Endothelial cell (in vitro differentiated cells): ENCODE measurements around the gene PHACTR1. TPM values are rescaled to one million over a fixed set of nuclear protein-coding genes. Genes with fewer than 3 reads are reported as not detected.
"Not testable (repeated sequence)": the region's sequence is repeated elsewhere in the genome, so short reads cannot be mapped to it uniquely, and the experiment has no call there.

Source experiments
- DNase-seq: peaks from one replicate; pipeline ENCODE4 v3.0.0; 2021; ENCODE audit warnings: low spot score
- H3K27ac Mint-ChIP-seq: one replicate; pipeline ENCODE4 v1.8.0; 2021; ENCODE audit warnings: mixed read lengths, inconsistent platforms; ENCODE audit not compliant: unreplicated experiment
- H3K27me3 Mint-ChIP-seq: one replicate; pipeline ENCODE4 v1.8.0; 2021; ENCODE audit warnings: mild to moderate bottlenecking, moderate library complexity, mixed read lengths, inconsistent platforms; ENCODE audit not compliant: unreplicated experiment
- H3K36me3 Mint-ChIP-seq: one replicate; pipeline ENCODE4 v1.8.0; 2021; ENCODE audit warnings: mild to moderate bottlenecking, low read depth, mixed read lengths, inconsistent platforms; ENCODE audit not compliant: unreplicated experiment
- H3K4me1 Mint-ChIP-seq: one replicate; pipeline ENCODE4 v1.8.0; 2021; ENCODE audit warnings: mild to moderate bottlenecking, mixed read lengths, inconsistent platforms; ENCODE audit not compliant: unreplicated experiment
- H3K4me3 Mint-ChIP-seq: one replicate; pipeline ENCODE4 v1.8.0; 2021; ENCODE audit warnings: mild to moderate bottlenecking, mixed read lengths, inconsistent platforms; ENCODE audit not compliant: unreplicated experiment
- H3K9me3 Mint-ChIP-seq: one replicate; pipeline ENCODE4 v1.8.0; 2021; ENCODE audit warnings: mixed read lengths, inconsistent platforms; ENCODE audit not compliant: unreplicated experiment
- total RNA-seq: library from RNA; stranded (reverse); fragmentation: NEBNext Ultra II Directional; extraction: Animal tissue kit (Norgen Biotek cat#: 25700); gene quantifications from one replicate; pipeline ENCODE4 v1.2.1, GENCODE V29; 2021; ENCODE audit not compliant: unreplicated experiment
- TF ChIP-seq, protein P1 (sequence below): fragments of 200-600 bp; sonication (generic); IDR thresholded peaks from one replicate; pipeline ENCODE4 v1.5.0; 2021; ENCODE audit warnings: antibody characterized with exemption; ENCODE audit not compliant: unreplicated experiment

PHACTR1 gene
- total RNA-seq, 1 donor from 2014 or later: 39.9 TPM

DNA sequence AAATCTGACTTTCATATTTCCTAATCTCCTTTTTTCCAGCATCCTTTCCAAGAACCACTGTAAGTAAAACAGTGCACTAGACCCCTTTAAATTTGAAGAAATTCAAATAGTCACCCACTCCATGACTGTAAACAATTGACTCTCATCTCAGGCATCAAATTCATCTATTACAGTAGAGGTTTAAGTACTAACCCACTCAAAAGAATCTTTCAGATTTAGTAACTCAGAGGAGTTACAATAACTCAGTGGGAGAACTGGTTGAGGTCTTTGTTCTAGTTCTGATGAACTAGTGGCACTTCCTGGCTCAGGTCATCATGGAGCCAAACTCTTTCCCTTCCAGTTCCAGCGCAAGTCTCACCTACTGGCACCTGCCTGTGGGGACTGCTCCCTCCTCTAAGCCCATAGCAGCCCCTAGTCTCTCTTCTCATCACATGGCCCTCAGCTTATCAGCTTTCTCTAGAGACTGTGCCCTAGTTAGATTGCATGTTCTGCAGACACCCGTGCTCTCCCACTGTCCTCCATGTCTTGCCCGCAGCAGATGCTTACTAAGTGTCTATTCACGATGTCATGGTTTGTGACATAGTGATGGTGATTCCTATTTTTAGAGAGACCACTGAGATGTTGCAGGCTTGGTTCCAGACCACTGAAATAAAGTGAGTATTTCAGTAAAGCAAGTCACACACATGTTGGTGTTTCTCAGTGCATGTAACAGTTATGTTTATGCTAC, 415.5 kb downstream of the PHACTR1 start:
- Mint-ChIP-seq H3K4me1 (no peaks in the 10 kb centered on the region), H3K27ac (no peak overlapping the region)

DNA sequence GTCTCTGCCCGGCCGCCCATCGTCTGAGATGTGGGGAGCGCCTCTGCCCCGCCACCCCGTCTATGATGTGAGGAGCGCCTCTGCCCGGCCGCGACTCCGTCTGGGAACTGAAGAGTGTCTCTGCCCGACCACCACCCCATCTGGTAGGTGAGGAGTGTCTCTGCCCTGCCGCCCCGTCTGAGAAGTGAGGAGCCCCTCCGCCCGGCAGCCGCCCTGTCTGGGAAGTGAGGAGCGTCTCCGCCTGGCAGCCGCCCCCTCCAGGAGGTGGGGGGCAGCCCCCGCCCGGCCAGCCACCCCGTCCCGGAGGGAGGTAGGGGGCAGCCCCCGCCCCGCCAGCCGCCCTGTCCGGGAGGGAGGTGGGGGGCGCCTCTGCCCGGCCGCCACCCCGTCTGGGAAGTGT, 417.3 kb downstream of the PHACTR1 start:
- H3K36me3 Mint-ChIP-seq, H3K27me3 Mint-ChIP-seq, DNase-seq, H3K27ac Mint-ChIP-seq, H3K4me3 Mint-ChIP-seq, H3K4me1 Mint-ChIP-seq, H3K9me3 Mint-ChIP-seq: not testable (repeated sequence)

More for the DNA sequence above, 415.5 kb downstream of the PHACTR1 start:
- TF ChIP-seq, protein P1, sequence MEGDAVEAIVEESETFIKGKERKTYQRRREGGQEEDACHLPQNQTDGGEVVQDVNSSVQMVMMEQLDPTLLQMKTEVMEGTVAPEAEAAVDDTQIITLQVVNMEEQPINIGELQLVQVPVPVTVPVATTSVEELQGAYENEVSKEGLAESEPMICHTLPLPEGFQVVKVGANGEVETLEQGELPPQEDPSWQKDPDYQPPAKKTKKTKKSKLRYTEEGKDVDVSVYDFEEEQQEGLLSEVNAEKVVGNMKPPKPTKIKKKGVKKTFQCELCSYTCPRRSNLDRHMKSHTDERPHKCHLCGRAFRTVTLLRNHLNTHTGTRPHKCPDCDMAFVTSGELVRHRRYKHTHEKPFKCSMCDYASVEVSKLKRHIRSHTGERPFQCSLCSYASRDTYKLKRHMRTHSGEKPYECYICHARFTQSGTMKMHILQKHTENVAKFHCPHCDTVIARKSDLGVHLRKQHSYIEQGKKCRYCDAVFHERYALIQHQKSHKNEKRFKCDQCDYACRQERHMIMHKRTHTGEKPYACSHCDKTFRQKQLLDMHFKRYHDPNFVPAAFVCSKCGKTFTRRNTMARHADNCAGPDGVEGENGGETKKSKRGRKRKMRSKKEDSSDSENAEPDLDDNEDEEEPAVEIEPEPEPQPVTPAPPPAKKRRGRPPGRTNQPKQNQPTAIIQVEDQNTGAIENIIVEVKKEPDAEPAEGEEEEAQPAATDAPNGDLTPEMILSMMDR: no peak
- no peak overlapping the region for H3K4me3 Mint-ChIP-seq
- H3K36me3 Mint-ChIP-seq: peaks cover 5% of the 10 kb centered on the region
- H3K27me3 Mint-ChIP-seq: peaks cover 3% of the 10 kb centered on the region
- no peaks in the 10 kb centered on the region for H3K9me3 Mint-ChIP-seq
- no peak for DNase-seq

DNA sequence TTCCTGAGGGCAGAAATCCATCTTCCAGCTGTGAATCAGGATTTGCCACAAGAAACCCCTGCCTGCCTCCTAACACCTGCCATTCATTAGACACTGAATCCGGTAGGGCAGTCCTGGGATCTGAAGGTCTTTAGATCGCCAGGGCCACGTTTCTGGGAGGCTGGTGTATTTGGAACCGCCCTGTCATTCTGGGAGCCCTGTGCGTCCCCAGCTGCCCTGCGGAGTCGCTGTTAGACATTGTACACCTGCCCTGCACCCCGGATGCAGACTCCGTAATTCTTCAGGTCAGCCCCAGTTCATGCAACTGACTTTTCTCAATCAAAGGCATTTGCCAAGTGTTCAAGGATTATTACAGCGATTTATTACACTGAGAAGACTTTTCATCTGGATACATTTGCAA, 418.6 kb downstream of the PHACTR1 start:
- Mint-ChIP-seq H3K9me3 (no peaks in the 10 kb centered on the region), H3K4me1 (no peaks in the 10 kb centered on the region), H3K27me3 (peaks cover 3% of the 10 kb centered on the region), H3K4me3 (no peak overlapping the region), H3K36me3 (peaks cover 5% of the 10 kb centered on the region), H3K27ac (no peak overlapping the region)
- DNase-seq: no peak
- TF ChIP-seq, protein P1: no peak

DNA sequence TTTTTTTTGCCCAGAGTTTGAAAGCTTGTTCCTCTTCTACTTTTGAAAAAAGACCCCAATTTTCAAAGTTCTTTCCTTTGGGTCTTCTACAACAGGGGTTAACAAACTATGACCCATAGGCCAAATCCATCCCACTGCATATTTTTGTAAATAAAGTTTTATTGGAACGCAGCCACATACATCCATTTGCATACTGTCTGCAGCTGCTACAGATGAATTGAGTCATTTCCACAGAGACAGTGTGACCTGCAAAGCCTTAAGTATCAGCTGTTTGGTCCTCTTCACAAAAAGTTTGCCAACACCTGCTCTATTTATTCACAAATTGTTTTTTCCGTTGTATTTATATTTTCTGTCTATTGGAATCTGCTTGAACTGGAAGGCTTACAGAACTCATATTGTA, 422.6 kb downstream of the PHACTR1 start:
- H3K27me3 Mint-ChIP-seq: peaks cover 3% of the 10 kb centered on the region
- no peaks in the 10 kb centered on the region for H3K9me3 Mint-ChIP-seq
- no peak for DNase-seq
- no peak overlapping the region for H3K27ac Mint-ChIP-seq
- H3K4me3 Mint-ChIP-seq: no peak overlapping the region
- TF ChIP-seq, protein P1: no peak
- no peaks in the 10 kb centered on the region for H3K36me3 Mint-ChIP-seq
- no peaks in the 10 kb centered on the region for H3K4me1 Mint-ChIP-seq

DNA sequence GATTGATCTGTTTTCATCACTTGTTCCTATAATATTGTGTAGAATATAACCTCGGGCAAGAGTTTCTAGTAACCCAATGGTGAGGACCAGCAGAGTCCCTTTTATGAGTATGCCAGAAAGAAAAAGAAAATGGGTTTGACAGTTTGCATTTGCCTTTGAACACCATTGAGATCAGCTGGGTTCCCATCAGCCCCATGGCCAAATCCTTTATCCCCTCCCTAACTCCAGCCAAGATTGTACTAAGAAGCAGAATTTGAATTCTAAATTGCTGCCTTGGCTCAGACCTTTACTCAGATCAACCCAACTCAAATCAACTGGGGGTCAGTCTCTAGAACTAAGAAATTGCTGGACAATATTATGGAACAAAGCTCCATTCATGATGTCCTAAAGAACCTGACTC, 424.4 kb downstream of the PHACTR1 start:
- TF ChIP-seq, protein P1: no peak
- H3K9me3 Mint-ChIP-seq: no peaks in the 10 kb centered on the region

More for the DNA sequence above, 424.4 kb downstream of the PHACTR1 start:
- Mint-ChIP-seq H3K36me3 (no peaks in the 10 kb centered on the region), H3K27ac (no peak overlapping the region), H3K4me1 (peaks cover 4% of the 10 kb centered on the region), H3K27me3 (peaks cover 2% of the 10 kb centered on the region), H3K4me3 (no peak overlapping the region)
- DNase-seq: no peak
